ENCODE data around the gene WDR93.

- no peak for TF ChIP-seq CTCF (IDR thresholded peaks at IDR 0.05)
- TF ChIP-seq ZFX (IDR thresholded peaks at IDR 0.05; ENCODE audit: borderline replicate concordance): no peak
Observed at GRCh38 chr15:89723031-89723430, 32.4 kb downstream of the WDR93 start.
